ENCODE results near the gene CYP11A1.
A peak's percentile ranks its signal among the peaks of the same experiment; 100 is the strongest.
"Not testable (repeated sequence)": the region's sequence is repeated elsewhere in the genome, so short reads cannot be mapped to it uniquely, and the experiment has no call there.

CYP11A1 gene

GRCh38 chr15:74400313-74400860 lies 32.9 kb upstream of the CYP11A1 start:
- DNase-seq, result no peak

GRCh38 chr15:74399511-74400312 lies 32.3 kb upstream of the CYP11A1 start:
- no peak for DNase-seq

- no peak for DNase-seq
These were observed 31.7 kb upstream of the CYP11A1 start for GRCh38 chr15:74399100-74399499.

GRCh38 chr15:74398183-74398582 lies 30.7 kb upstream of the CYP11A1 start:
- DNase-seq, result no peak

- no peak for DNase-seq
These were observed 30.0 kb upstream of the CYP11A1 start for GRCh38 chr15:74397239-74398068.

- no peak for DNase-seq
These were observed 29.2 kb upstream of the CYP11A1 start for GRCh38 chr15:74396445-74397238.

- DNase-seq, result no peak
These were observed 28.6 kb upstream of the CYP11A1 start for GRCh38 chr15:74396146-74396438.

GRCh38 chr15:74395319-74396145 lies 28.1 kb upstream of the CYP11A1 start:
- no peak for DNase-seq

GRCh38 chr15:74394090-74394846 lies 26.8 kb upstream of the CYP11A1 start:
- no peak for DNase-seq

- no peak for DNase-seq
These were observed 26.0 kb upstream of the CYP11A1 start for GRCh38 chr15:74393423-74393822.

GRCh38 chr15:74392902-74393301 lies 25.5 kb upstream of the CYP11A1 start:
- DNase-seq, result no peak

- peak; percentile 82 for DNase-seq
These were observed 25.0 kb upstream of the CYP11A1 start for GRCh38 chr15:74392451-74392830.

GRCh38 chr15:74391582-74392450 lies 24.4 kb upstream of the CYP11A1 start:
- DNase-seq, result no peak

- no peak for DNase-seq
These were observed 23.3 kb upstream of the CYP11A1 start for GRCh38 chr15:74390647-74391288.

- not testable (repeated sequence) for DNase-seq
These were observed 22.7 kb upstream of the CYP11A1 start for GRCh38 chr15:74390049-74390646.

GRCh38 chr15:74389241-74390048 lies 22.0 kb upstream of the CYP11A1 start:
- DNase-seq, result no peak

- no peak for DNase-seq
These were observed 21.0 kb upstream of the CYP11A1 start for GRCh38 chr15:74388363-74388951.

Measured in left hindlimb (tissue), 1 donor.